ENCODE measurements around the gene ADGRA1. TPM values are rescaled to one million over a fixed set of nuclear protein-coding genes. Genes with fewer than 3 reads are reported as not detected.

Gene ADGRA1
- total and polyA plus RNA-seq, 2 of the 13 experiments (the other 11 are each of a cell fraction or from before 2014, with no cell fraction given) = not detected

DNA sequence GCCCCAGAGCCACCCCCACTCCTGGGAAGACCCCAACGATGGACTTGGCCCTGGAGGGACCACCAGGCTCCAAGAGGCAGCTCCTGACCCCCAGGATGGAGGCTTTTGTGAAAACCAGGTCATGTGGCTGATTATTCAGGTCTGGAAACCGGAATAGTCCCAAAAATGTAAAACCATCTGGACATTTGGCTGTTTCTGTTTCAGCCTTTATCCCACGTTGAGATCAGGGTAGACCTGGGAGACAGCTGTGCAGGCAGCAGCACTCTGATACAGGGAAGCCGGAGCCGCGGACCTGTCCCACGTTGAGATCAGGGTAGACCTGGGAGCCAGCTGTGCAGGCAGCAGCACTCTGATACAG lies 7.1 kb upstream of the ADGRA1 start (continued):
- TF ChIP-seq, protein P1, sequence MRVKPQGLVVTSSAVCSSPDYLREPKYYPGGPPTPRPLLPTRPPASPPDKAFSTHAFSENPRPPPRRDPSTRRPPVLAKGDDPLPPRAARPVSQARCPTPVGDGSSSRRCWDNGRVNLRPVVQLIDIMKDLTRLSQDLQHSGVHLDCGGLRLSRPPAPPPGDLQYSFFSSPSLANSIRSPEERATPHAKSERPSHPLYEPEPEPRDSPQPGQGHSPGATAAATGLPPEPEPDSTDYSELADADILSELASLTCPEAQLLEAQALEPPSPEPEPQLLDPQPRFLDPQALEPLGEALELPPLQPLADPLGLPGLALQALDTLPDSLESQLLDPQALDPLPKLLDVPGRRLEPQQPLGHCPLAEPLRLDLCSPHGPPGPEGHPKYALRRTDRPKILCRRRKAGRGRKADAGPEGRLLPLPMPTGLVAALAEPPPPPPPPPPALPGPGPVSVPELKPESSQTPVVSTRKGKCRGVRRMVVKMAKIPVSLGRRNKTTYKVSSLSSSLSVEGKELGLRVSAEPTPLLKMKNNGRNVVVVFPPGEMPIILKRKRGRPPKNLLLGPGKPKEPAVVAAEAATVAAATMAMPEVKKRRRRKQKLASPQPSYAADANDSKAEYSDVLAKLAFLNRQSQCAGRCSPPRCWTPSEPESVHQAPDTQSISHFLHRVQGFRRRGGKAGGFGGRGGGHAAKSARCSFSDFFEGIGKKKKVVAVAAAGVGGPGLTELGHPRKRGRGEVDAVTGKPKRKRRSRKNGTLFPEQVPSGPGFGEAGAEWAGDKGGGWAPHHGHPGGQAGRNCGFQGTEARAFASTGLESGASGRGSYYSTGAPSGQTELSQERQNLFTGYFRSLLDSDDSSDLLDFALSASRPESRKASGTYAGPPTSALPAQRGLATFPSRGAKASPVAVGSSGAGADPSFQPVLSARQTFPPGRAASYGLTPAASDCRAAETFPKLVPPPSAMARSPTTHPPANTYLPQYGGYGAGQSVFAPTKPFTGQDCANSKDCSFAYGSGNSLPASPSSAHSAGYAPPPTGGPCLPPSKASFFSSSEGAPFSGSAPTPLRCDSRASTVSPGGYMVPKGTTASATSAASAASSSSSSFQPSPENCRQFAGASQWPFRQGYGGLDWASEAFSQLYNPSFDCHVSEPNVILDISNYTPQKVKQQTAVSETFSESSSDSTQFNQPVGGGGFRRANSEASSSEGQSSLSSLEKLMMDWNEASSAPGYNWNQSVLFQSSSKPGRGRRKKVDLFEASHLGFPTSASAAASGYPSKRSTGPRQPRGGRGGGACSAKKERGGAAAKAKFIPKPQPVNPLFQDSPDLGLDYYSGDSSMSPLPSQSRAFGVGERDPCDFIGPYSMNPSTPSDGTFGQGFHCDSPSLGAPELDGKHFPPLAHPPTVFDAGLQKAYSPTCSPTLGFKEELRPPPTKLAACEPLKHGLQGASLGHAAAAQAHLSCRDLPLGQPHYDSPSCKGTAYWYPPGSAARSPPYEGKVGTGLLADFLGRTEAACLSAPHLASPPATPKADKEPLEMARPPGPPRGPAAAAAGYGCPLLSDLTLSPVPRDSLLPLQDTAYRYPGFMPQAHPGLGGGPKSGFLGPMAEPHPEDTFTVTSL (CRISPR knock-in tag; IDR thresholded peaks at IDR 0.05; ENCODE audit: borderline replicate concordance) = no peak
- TF ChIP-seq ZNF83 (CRISPR knock-in tag; IDR thresholded peaks at IDR 0.05; ENCODE audit: borderline replicate concordance) = no peak
- TF ChIP-seq FOXO1 (CRISPR knock-in tag; IDR thresholded peaks at IDR 0.05) = no peak
- TF ChIP-seq MTF2 (CRISPR knock-in tag; IDR thresholded peaks at IDR 0.05; ENCODE audit: borderline replicate concordance) = no peak

DNA sequence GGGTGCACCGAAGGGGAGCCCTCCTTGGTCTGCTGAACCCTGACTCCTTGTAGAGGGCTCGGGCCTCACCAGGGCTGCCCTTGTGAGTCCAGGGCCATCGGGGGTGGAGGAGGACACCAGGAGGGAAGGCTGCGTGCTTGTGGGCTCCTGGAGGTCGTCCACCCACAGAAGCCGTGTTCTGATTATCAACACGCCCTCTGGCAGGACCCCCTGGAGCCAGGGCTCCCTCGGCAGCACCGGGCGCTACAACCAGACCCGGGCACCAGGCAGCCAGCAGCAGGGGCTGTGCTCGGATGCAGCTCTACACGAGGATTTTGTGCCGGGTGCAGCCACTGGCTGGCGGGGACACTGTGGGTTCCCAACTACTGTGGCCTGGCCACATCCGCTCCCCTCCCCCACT lies 6.1 kb upstream of the ADGRA1 start:
- no peak overlapping the region for H3K27ac ChIP-seq (ENCODE audit: extremely low read length, insufficient read depth, low read length)
- no peak overlapping the region for H3K4me2 ChIP-seq (ENCODE audit: low read depth, low read length)
- FAIRE-seq (no peak), DNase-seq (ENCODE audit: low spot score) (no peak), ATAC-seq (no peak)
- no peaks in the 10 kb centered on the region for H3K9me3 ChIP-seq (ENCODE audit: low read length)
- no peak overlapping the region for H3K9ac ChIP-seq (ENCODE audit: insufficient read depth, low read depth, low read length)
- 40% methylated on average over 1 of the region's 16 CpGs for WGBS (ENCODE audit: low lambda C conversion rate)
- no TSS peak for BruUV-seq (replicated peaks)
- no peaks in the 10 kb centered on the region for H3K79me2 ChIP-seq (ENCODE audit: insufficient read depth, low read length)
- ChIA-PET CTCF (ENCODE audit: low intra/inter-chr PET ratio, low total read pairs) (no interaction called here), POLR2A (no interaction called here)
- no peak overlapping the region for H3K4me3 ChIP-seq (replicated peaks in 1 of 3; ENCODE audit: insufficient read depth in 1 of 3, low read depth in 2 of 3, low read length in 3 of 3)
- peaks cover 6% of the 10 kb centered on the region; the same call in 1 of the 2 replicates for H4K20me1 ChIP-seq (ENCODE audit: insufficient read depth, low read length)
- intact Hi-C loops (cut with micrococcal nuclease; ENCODE audit: unreplicated experiment) (no loop called here), in situ Hi-C loops (cut with HindIII; ENCODE audit: extremely low pct_ligation_motif_present, low pct_unique_long_range_greater_than_20kb) (no loop called here)
- H3K36me3 ChIP-seq (replicated peaks in 1 of 2; ENCODE audit: control insufficient read depth in 1 of 2, insufficient read depth in 2 of 2, low read length in 2 of 2) = no peaks in the 10 kb centered on the region
- no peaks in the 10 kb centered on the region for H3K4me1 ChIP-seq (ENCODE audit: insufficient read depth, low read length)
- peaks cover 15 to 61% of the 10 kb centered on the region in 2 experiments for H3K27me3 ChIP-seq (ENCODE audit: control insufficient read depth in 1 of 2, insufficient read depth in 2 of 2, low read length in 2 of 2)
- H2AFZ ChIP-seq (ENCODE audit: low read length) = no peak overlapping the region
- TF ChIP-seq FOSL2 (CRISPR knock-in tag; IDR thresholded peaks at IDR 0.05) (no peak), ZNF547 (CRISPR knock-in tag; IDR thresholded peaks at IDR 0.05) (no peak), BHLHE40 (IDR thresholded peaks at IDR 0.05; ENCODE audit: low read length) (no peak), SYNCRIP (IDR thresholded peaks at IDR 0.05; ENCODE audit: insufficient read depth, low read depth, low read length) (no peak), FLYWCH1 (CRISPR knock-in tag; IDR thresholded peaks at IDR 0.05) (no peak), ZFX (CRISPR knock-in tag; IDR thresholded peaks at IDR 0.05; ENCODE audit: low read depth) (no peak), ERF (CRISPR knock-in tag; IDR thresholded peaks at IDR 0.05) (no peak), CENPX (CRISPR knock-in tag; IDR thresholded peaks at IDR 0.05) (no peak), RFX3 (CRISPR knock-in tag; IDR thresholded peaks at IDR 0.05) (no peak), ZC3H13 (CRISPR knock-in tag; IDR thresholded peaks at IDR 0.05) (no peak), ZNF333 (CRISPR knock-in tag; IDR thresholded peaks at IDR 0.05; ENCODE audit: borderline replicate concordance) (no peak), ZNF225 (CRISPR knock-in tag; IDR thresholded peaks at IDR 0.05) (no peak), ZZZ3 (CRISPR knock-in tag; IDR thresholded peaks at IDR 0.05; ENCODE audit: borderline replicate concordance) (no peak), NFKBIZ (CRISPR knock-in tag; IDR thresholded peaks at IDR 0.05) (no peak)
- TF ChIP-seq, protein P2, sequence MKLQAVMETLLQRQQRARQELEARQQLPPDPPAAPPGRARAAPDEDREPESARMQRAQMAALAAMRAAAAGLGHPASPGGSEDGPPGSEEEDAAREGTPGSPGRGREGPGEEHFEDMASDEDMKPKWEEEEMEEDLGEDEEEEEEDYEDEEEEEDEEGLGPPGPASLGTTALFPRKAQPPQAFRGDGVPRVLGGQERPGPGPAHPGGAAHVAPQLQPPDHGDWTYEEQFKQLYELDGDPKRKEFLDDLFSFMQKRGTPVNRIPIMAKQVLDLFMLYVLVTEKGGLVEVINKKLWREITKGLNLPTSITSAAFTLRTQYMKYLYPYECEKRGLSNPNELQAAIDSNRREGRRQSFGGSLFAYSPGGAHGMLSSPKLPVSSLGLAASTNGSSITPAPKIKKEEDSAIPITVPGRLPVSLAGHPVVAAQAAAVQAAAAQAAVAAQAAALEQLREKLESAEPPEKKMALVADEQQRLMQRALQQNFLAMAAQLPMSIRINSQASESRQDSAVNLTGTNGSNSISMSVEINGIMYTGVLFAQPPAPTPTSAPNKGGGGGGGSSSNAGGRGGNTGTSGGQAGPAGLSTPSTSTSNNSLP (IDR thresholded peaks at IDR 0.05; ENCODE audit: low read depth, low read length) = no peak

Data from HepG2 (cell line).